Spinal cord (tissue), 10 donors: Measurements from ENCODE around the gene ASB3. TPM values are rescaled to one million over a fixed set of nuclear protein-coding genes. Genes with fewer than 3 reads are reported as not detected.
"Not testable (repeated sequence)": the region's sequence is repeated elsewhere in the genome, so short reads cannot be mapped to it uniquely, and the experiment has no call there.

Experiments
- DNase-seq, 6 donors: peaks; one replicate each; pipeline versions ENCODE4 v3.0.0 to v3.0.0-alpha.2; 2013 to 2015; ENCODE audit warnings: low spot score in 6 of 6, low read depth in 4 of 6
- H3K27ac ChIP-seq: one replicate; pipeline ENCODE4 v1.5.1; 2013; ENCODE audit warnings: low read depth, low read length, control low read depth
- H3K27me3 ChIP-seq: one replicate; pipeline ENCODE4 v1.6.1; 2013; ENCODE audit warnings: low read length; ENCODE audit not compliant: control insufficient read depth, insufficient read depth
- H3K36me3 ChIP-seq: one replicate; pipeline ENCODE4 v1.6.1; 2013; ENCODE audit warnings: low read length; ENCODE audit not compliant: control insufficient read depth, insufficient read depth
- H3K4me1 ChIP-seq: one replicate; pipeline ENCODE4 v1.6.1; 2013; ENCODE audit warnings: low read length; ENCODE audit not compliant: control insufficient read depth, insufficient read depth
- H3K4me3 ChIP-seq: one replicate; pipeline ENCODE4 v1.5.1; 2013; ENCODE audit warnings: low read depth, low read length, control low read depth
- H3K9me3 ChIP-seq: one replicate; pipeline ENCODE4 v1.6.1; 2013; ENCODE audit warnings: low read length; ENCODE audit not compliant: control insufficient read depth, insufficient read depth
- WGBS: methylation state at CpG from one replicate; pipeline ENCODE4 v1.1.5; 2013; ENCODE audit warnings: missing lambda C conversion rate; ENCODE audit not compliant: insufficient coverage; 5-methylcytosine and 5-hydroxymethylcytosine counted together
- polyA plus RNA-seq, 2 donors: library from polyadenylated mRNA; unstranded; fragments of 120-200 nt; gene quantifications; one replicate each; pipeline ENCODE4 v1.2.1, GENCODE V29; 2013; ENCODE audit not compliant: insufficient read length in 2 of 2
- total RNA-seq, 2 donors: library from RNA; depleted of rRNA in 1 of 2; stranded (reverse); fragments of 120-200 nt in 1 of 2; fragments of >200 nt in 1 of 2; gene quantifications; one replicate each; pipeline versions ENCODE4 v1.2.3 to v1.2.4, GENCODE V29; 2013 to 2014
- donor health status: healthy.

The ASB3 gene
- total and polyA plus RNA-seq, 4 donors, result 32.4 to 67.9 (median 42.8) TPM

DNA sequence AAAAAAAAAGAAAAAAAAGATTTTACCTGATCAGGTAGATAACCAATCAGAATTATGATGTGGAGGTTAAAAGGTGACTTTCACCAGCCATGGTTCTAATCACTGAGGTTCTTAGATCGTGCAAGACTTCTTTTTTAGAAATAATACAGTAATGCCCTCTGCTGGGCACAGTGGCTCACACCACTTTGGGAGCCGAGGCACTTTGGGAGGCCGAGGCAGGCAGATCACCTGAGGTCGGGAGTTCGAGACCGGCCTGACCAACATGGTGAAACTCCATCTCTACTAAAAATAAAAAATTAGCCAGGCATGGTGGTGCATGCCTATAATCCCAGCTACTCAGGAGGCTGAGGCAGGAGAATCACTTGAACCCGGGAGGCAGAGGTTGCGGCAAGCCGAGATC is 36.9 kb upstream of the ASB3 start:
- not testable (repeated sequence) for H3K27me3 ChIP-seq, H3K9me3 ChIP-seq
- 55% methylated on average over 3 of the region's 9 CpGs for WGBS

DNA sequence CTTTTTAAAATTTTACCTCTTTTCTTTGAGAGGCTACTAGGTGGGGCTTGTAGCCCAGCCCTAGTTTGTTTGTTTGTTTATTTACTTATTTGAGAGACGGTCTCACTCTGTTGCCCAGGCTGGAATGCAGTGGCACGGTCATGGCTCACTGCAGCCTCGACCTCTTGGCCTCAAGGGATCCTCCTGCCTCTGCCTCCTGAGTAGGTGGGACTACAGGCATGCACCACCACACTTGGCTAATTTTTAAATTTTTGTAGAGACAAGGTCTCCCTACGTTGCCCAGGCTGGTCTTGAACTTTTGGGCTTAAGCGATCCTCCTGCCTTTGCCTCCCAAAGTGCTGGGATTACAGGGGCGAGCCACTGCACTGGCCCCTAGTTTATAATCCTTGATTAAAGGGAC is 35.1 kb upstream of the ASB3 start:
- Histone ChIP-seq H3K9me3 (no peaks in the 10 kb centered on the region), H3K27me3 (no peaks in the 10 kb centered on the region)

More for the DNA sequence above, 36.9 kb upstream of the ASB3 start:
- H3K4me3 ChIP-seq, DNase-seq, H3K36me3 ChIP-seq, H3K27ac ChIP-seq: not testable (repeated sequence)
- H3K4me1 ChIP-seq, result peaks cover 15% of the 10 kb centered on the region

GRCh38 chr2:53820711-53821110 is 34.0 kb upstream of the ASB3 start:
- H3K27me3 ChIP-seq, result no peaks in the 10 kb centered on the region
- H3K27ac ChIP-seq, result no peak overlapping the region
- no peak for DNase-seq
- 100% methylated on average over 2 of the region's 4 CpGs for WGBS
- H3K4me3 ChIP-seq, result no peak overlapping the region
- H3K9me3 ChIP-seq, result no peaks in the 10 kb centered on the region
- H3K4me1 ChIP-seq, result peaks cover 7% of the 10 kb centered on the region
- H3K36me3 ChIP-seq, result peaks cover 14% of the 10 kb centered on the region

More for the DNA sequence above, 35.1 kb upstream of the ASB3 start:
- peaks cover 8% of the 10 kb centered on the region for H3K4me1 ChIP-seq
- peaks cover 8% of the 10 kb centered on the region for H3K36me3 ChIP-seq
- WGBS, result 88% methylated on average over 4 of the region's 6 CpGs
- no peak overlapping the region for H3K27ac ChIP-seq
- no peak for DNase-seq
- H3K4me3 ChIP-seq, result no peak overlapping the region

- Histone ChIP-seq H3K4me1 (peaks cover under 1% of the 10 kb centered on the region), H3K9me3 (no peaks in the 10 kb centered on the region), H3K27ac (no peak overlapping the region), H3K27me3 (no peaks in the 10 kb centered on the region), H3K4me3 (no peak overlapping the region), H3K36me3 (peaks cover 14% of the 10 kb centered on the region)
- no peak for DNase-seq
- 100% methylated on average over 1 of the region's 9 CpGs for WGBS
Measured at GRCh38 chr2:53820048-53820447, 33.3 kb upstream of the ASB3 start.

- Histone ChIP-seq H3K36me3 (peaks cover 14% of the 10 kb centered on the region), H3K9me3 (no peaks in the 10 kb centered on the region), H3K4me1 (no peaks in the 10 kb centered on the region), H3K27me3 (no peaks in the 10 kb centered on the region), H3K27ac (no peak overlapping the region), H3K4me3 (no peak overlapping the region)
- no peak for DNase-seq
- WGBS, result no CpG with 5 or more reads among the region's 4 CpGs
Measured at GRCh38 chr2:53819634-53820033, 32.9 kb upstream of the ASB3 start.

GRCh38 chr2:53818854-53819435 is 32.2 kb upstream of the ASB3 start:
- Histone ChIP-seq H3K9me3 (no peaks in the 10 kb centered on the region), H3K4me3 (no peak overlapping the region), H3K27ac (no peak overlapping the region), H3K36me3 (peaks cover 14% of the 10 kb centered on the region), H3K27me3 (no peaks in the 10 kb centered on the region), H3K4me1 (no peaks in the 10 kb centered on the region)
- 86% methylated on average over 3 of the region's 3 CpGs for WGBS
- DNase-seq, result no peak

- no peak overlapping the region for H3K27ac ChIP-seq
- no peaks in the 10 kb centered on the region for H3K27me3 ChIP-seq
- no peak for DNase-seq
- H3K4me3 ChIP-seq, result no peak overlapping the region
- peaks cover 26% of the 10 kb centered on the region for H3K36me3 ChIP-seq
- no peaks in the 10 kb centered on the region for H3K4me1 ChIP-seq
- no peaks in the 10 kb centered on the region for H3K9me3 ChIP-seq
Measured at GRCh38 chr2:53813151-53813550, 26.4 kb upstream of the ASB3 start.

DNA sequence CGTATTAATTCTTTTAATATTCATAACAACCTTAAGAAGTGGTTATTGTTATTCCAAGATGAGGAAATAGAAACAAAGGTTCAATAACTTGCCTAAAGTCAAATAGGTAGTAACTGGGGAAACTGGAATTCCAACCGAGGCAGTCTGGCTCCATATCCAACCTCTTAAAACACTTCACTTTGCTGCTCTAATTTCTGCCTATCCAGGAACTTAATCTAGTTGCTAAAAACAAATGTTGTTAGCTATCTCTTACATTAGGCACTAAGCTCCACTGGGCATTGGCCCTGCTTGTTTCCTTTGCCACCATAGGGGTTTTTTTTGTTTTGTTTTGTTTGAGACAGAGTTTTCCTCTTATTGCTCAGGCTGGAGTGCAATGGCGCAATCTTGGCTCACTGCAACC is 24.8 kb upstream of the ASB3 start:
- DNase-seq, result no peak
- peaks cover 31% of the 10 kb centered on the region for H3K36me3 ChIP-seq

GRCh38 chr2:53802617-53803151 is 15.9 kb upstream of the ASB3 start:
- H3K9me3 ChIP-seq, result no peaks in the 10 kb centered on the region
- no peak overlapping the region for H3K27ac ChIP-seq
- H3K27me3 ChIP-seq, result no peaks in the 10 kb centered on the region
- H3K36me3 ChIP-seq, result peaks cover 28% of the 10 kb centered on the region
- no peaks in the 10 kb centered on the region for H3K4me1 ChIP-seq
- WGBS, result 84% methylated on average over 6 of the region's 7 CpGs
- no peak overlapping the region for H3K4me3 ChIP-seq
- DNase-seq, result no peak

More for the DNA sequence above, 24.8 kb upstream of the ASB3 start:
- H3K27ac ChIP-seq, result no peak overlapping the region
- WGBS, result no CpG with 5 or more reads among the region's 3 CpGs
- H3K9me3 ChIP-seq, result no peaks in the 10 kb centered on the region
- no peaks in the 10 kb centered on the region for H3K27me3 ChIP-seq
- no peak overlapping the region for H3K4me3 ChIP-seq
- no peaks in the 10 kb centered on the region for H3K4me1 ChIP-seq

GRCh38 chr2:53801547-53801946 is 14.8 kb upstream of the ASB3 start:
- DNase-seq, result no peak
- H3K4me1 ChIP-seq, result no peaks in the 10 kb centered on the region
- no peak overlapping the region for H3K27ac ChIP-seq
- no peaks in the 10 kb centered on the region for H3K27me3 ChIP-seq
- H3K4me3 ChIP-seq, result no peak overlapping the region
- H3K9me3 ChIP-seq, result no peaks in the 10 kb centered on the region
- H3K36me3 ChIP-seq, result peaks cover 28% of the 10 kb centered on the region
